K562 (cell line): ENCODE data around the gene GPT2. TPM values are rescaled to one million over a fixed set of nuclear protein-coding genes. Genes with fewer than 3 reads are reported as not detected.

Experiments
- ATAC-seq: fragments of 200-7000 bp; cut with Tn5 transposase; 3 replicates; pipeline ENCODE4 v1.9.1; 2020; ENCODE audit warnings: moderate library complexity
- BruUV-seq: library from RNA; stranded (reverse); fragments of 400-500 nt; replicated peaks from 2 replicates; lab custom pipeline; 2021; lab: Mats Ljungman, UMichigan
- CTCF ChIA-PET: fragments of 300-600 bp; formaldehyde crosslinking; extraction: SDS; loops from one replicate; lab custom pipeline; 2021; ENCODE audit warnings: low intra/inter-chr PET ratio; lab: Yijun Ruan, JAX
- POLR2A ChIA-PET: fragments of 300-600, 350-650 bp; sonication (Branson Sonifier 250); formaldehyde crosslinking; extraction: SDS; loops from one replicate; lab custom pipeline; 2021; ENCODE audit warnings: antibody characterized with exemption, inconsistent platforms; lab: Yijun Ruan, JAX
- DNase-seq, 4 experiments: peaks; one replicate each; pipeline versions ENCODE4 v3.0.0 to v3.0.0-alpha.2; 2011 to 2018; ENCODE audit warnings: low spot score in 3 of 4, mixed read lengths in 3 of 4; ENCODE audit errors: extremely low read depth in 1 of 4
- FAIRE-seq: peaks from 2 replicates; lab custom pipeline; 2011; peaks lifted over from hg19 to GRCh38; lab: Jason Lieb, UNC
- H2AFZ ChIP-seq: 2 replicates; pipeline ENCODE4 v1.6.0; 2011; ENCODE audit warnings: low read depth, low read length, control low read depth, inconsistent platforms
- H3K27ac ChIP-seq: fragments of 200-600 bp; 3 replicates; pipeline ENCODE4 v1.8.0; 2011; ENCODE audit warnings: low read depth, mild to moderate bottlenecking, control low read depth, inconsistent platforms, low read length, moderate library complexity, mixed read lengths; ENCODE audit errors: extremely low read depth
- H3K27me3 ChIP-seq, 2 experiments: fragments of 300-600 bp in 1 of 2; 2 replicates in 1 of 2; 3 replicates in 1 of 2; pipeline versions ENCODE4 v1.6.0 to v1.8.0; 2011; ENCODE audit warnings: inconsistent platforms in 2 of 2, low read length in 2 of 2, mild to moderate bottlenecking in 1 of 2, mixed read lengths in 1 of 2, moderate library complexity in 1 of 2; ENCODE audit not compliant: control insufficient read depth in 2 of 2, insufficient read depth in 2 of 2
- H3K36me3 ChIP-seq: fragments of 300-600 bp; 3 replicates; pipeline ENCODE4 v1.8.0; 2011; ENCODE audit warnings: mild to moderate bottlenecking, low read length, inconsistent platforms; ENCODE audit not compliant: control insufficient read depth, insufficient read depth
- H3K4me1 ChIP-seq, 2 experiments: fragments of 200-600 bp in 1 of 2; replicated peaks in 1 of 2; 2 replicates in 1 of 2; 3 replicates in 1 of 2; pipeline versions ENCODE4 v1.5.1 to v1.8.0; 2011; ENCODE audit warnings: inconsistent platforms in 2 of 2, low read length in 2 of 2, mild to moderate bottlenecking in 1 of 2, mixed read lengths in 1 of 2, moderate library complexity in 1 of 2; ENCODE audit not compliant: control insufficient read depth in 2 of 2, insufficient read depth in 2 of 2
- H3K4me2 ChIP-seq: 2 replicates; pipeline ENCODE4 v1.6.1; 2011; ENCODE audit warnings: low read length, control low read depth, inconsistent platforms, mixed read lengths; ENCODE audit not compliant: insufficient read depth
- H3K4me3 ChIP-seq: fragments of 200-600 bp; sonication (generic), shearing (Covaris generic); 2 replicates; pipeline ENCODE4 v1.5.1; 2016; ENCODE audit warnings: control low read depth, inconsistent platforms
- H3K79me2 ChIP-seq: fragments of 200-600 bp; 3 replicates; pipeline ENCODE4 v1.8.0; 2011; ENCODE audit warnings: low read length, inconsistent platforms; ENCODE audit not compliant: control insufficient read depth, insufficient read depth
- H3K9ac ChIP-seq, 2 experiments: 2 replicates each; pipeline versions ENCODE4 v1.6.0 to v1.6.1; 2011; ENCODE audit warnings: low read depth in 2 of 2, low read length in 2 of 2, control low read depth in 1 of 2, inconsistent platforms in 1 of 2, mild to moderate bottlenecking in 1 of 2, mixed read lengths in 1 of 2; ENCODE audit not compliant: insufficient read depth in 1 of 2
- H3K9me1 ChIP-seq: one replicate; pipeline ENCODE4 v1.6.0; 2011; ENCODE audit warnings: inconsistent platforms, mild to moderate bottlenecking, low read length, moderate library complexity; ENCODE audit not compliant: control insufficient read depth, insufficient read depth
- H3K9me3 ChIP-seq: replicated peaks from 2 replicates; pipeline ENCODE4 v1.5.1; 2011; ENCODE audit warnings: low read depth, low read length, inconsistent platforms; ENCODE audit not compliant: control insufficient read depth, insufficient read depth
- H4K20me1 ChIP-seq: replicated peaks from 2 replicates; pipeline ENCODE4 v1.6.1; 2011; ENCODE audit warnings: low read length, inconsistent platforms, mixed read lengths; ENCODE audit not compliant: control insufficient read depth, insufficient read depth
- ASH1L ChIP-seq: fragments of 450-650 bp; IDR thresholded peaks from 2 replicates; pipeline ENCODE4 v1.6.1; 2018; ENCODE audit warnings: borderline replicate concordance, mild to moderate bottlenecking, low read depth; ENCODE audit not compliant: partially characterized antibody
- DIDO1 ChIP-seq: fragments of 450-650 bp; IDR thresholded peaks from 2 replicates; pipeline ENCODE4 v1.6.1; 2016; ENCODE audit warnings: low read depth, missing biosample characterization, missing genetic modification characterization
- NCOA4 ChIP-seq: fragments of 450-650 bp; IDR thresholded peaks from 2 replicates; pipeline ENCODE4 v1.6.1; 2018; ENCODE audit warnings: mild to moderate bottlenecking; ENCODE audit not compliant: partially characterized antibody
- SPI1 ChIP-seq: IDR thresholded peaks from 2 replicates; pipeline ENCODE4 v1.6.1; 2011; ENCODE audit warnings: low read depth, low read length, control low read depth, borderline replicate concordance
- USF2 ChIP-seq: sonication (generic); formaldehyde crosslinking; IDR thresholded peaks from 2 replicates; pipeline ENCODE4 v1.5.0; 2020; ENCODE audit warnings: missing genetic modification reagents
- ZC3H11A ChIP-seq: IDR thresholded peaks from 2 replicates; pipeline ENCODE4 v1.6.1; 2012; ENCODE audit warnings: low read depth, low read length, improper control_type of control experiment
- ZNF280A ChIP-seq: fragments of 450-650 bp; IDR thresholded peaks from 2 replicates; pipeline ENCODE4 v1.6.1; 2018; ENCODE audit warnings: mild to moderate bottlenecking, low read depth; ENCODE audit not compliant: partially characterized antibody
- ZNF583 ChIP-seq: fragments of 250-450 bp; sonication (Bioruptor Pico); IDR thresholded peaks from 2 replicates; pipeline ENCODE4 v1.4.0; 2020
- ZNF639 ChIP-seq, 2 experiments: fragments of 200-800 bp in 1 of 2; sonication (Bioruptor generic) in 1 of 2; sonication (generic) in 1 of 2; formaldehyde crosslinking in 1 of 2; IDR thresholded peaks in 1 of 2; conservative IDR thresholded peaks in 1 of 2; 2 replicates each; pipeline versions ENCODE4 v1.5.0 to v1.6.1; 2016 to 2020; ENCODE audit warnings: missing compliant biosample characterization in 1 of 2, missing genetic modification characterization in 1 of 2, missing genetic modification reagents in 1 of 2
- WGBS: fragments of 100-300 bp; shearing (Covaris generic); methylation state at CpG from one replicate; pipeline ENCODE4 v1.1.6; 2016; ENCODE audit warnings: low coverage, mixed read lengths; ENCODE audit not compliant: insufficient coverage; ENCODE audit errors: missing lambda C conversion rate; 5-methylcytosine and 5-hydroxymethylcytosine counted together
- in situ Hi-C: fragments of 300-500 bp; cut with MboI; formaldehyde crosslinking; loops from 4 replicates; pipeline ENCODE4 v1.15.0; 2018; ENCODE audit warnings: inconsistent platforms, mixed read lengths
- intact Hi-C: fragments of 100-400 bp; cut with micrococcal nuclease; formaldehyde crosslinking; loops from 2 replicates; pipeline ENCODE4 v1.14.2; 2022
- polyA plus RNA-seq, 8 experiments: library from polyadenylated mRNA; depleted of rRNA in 4 of 8; stranded (reverse) in 5 of 8; unstranded in 3 of 8; fragments of >200 nt; fragmentation: Nextera tagmentation in 2 of 8; fragmentation: Illumina TruSeq in 1 of 8; extraction: Ambion mirVana in 2 of 8; extraction: Trizol in 1 of 8; gene quantifications; 2 replicates each; pipeline versions ENCODE4 v1.2.1 to v1.2.3, GENCODE V29; 2011 to 2014; ENCODE audit warnings: inconsistent platforms in 1 of 8, missing spikeins in 1 of 8
- total RNA-seq, 7 experiments: library from RNA; depleted of rRNA in 6 of 7; stranded (reverse); fragments of >200 nt in 6 of 7; fragmentation: Illumina TruSeq in 2 of 7; extraction: Trizol in 2 of 7; gene quantifications; 2 replicates each; pipeline versions ENCODE4 v1.2.1 to v1.2.3, GENCODE V29; 2011 to 2021; ENCODE audit warnings: low replicate concordance in 1 of 7

Gene GPT2
- total and polyA plus RNA-seq, 9 of the 15 experiments (the other 6 are each of a cell fraction or from before 2014, with no cell fraction given), result 0.79 to 14.4 (median 5.8) TPM

GRCh38 chr16:46915483-46916025 lies 31.4 kb downstream of the GPT2 start:
- 94% methylated on average over 2 of the region's 2 CpGs for WGBS
- no TSS peak for BruUV-seq
- TF ChIP-seq USF2 (no peak), ZC3H11A (no peak)
- H3K4me3 ChIP-seq, result no peak overlapping the region
- no peaks in the 10 kb centered on the region for H3K9me3 ChIP-seq
- H3K9me1 ChIP-seq, result no peaks in the 10 kb centered on the region
- no peaks in the 10 kb centered on the region for H3K27me3 ChIP-seq
- peaks cover 7 to 14% of the 10 kb centered on the region in 2 experiments; a peak in 4 of 5 replicates for H3K4me1 ChIP-seq
- H2AFZ ChIP-seq, result no peak overlapping the region
- no peak overlapping the region for H3K27ac ChIP-seq
- in situ Hi-C loops (loop anchor here (25.0 kb wide), 1 partner anchor 253 kb away; no protein-coding TSS in a partner anchor), intact Hi-C loops (no loop called here)
- H3K36me3 ChIP-seq, result no peaks in the 10 kb centered on the region; the same call in 2 of the 3 replicates
- FAIRE-seq (peak; percentile 32), DNase-seq (no peak), ATAC-seq (no peak)
- H4K20me1 ChIP-seq, result peaks cover 4% of the 10 kb centered on the region; the same call in 1 of the 2 replicates
- H3K79me2 ChIP-seq, result no peaks in the 10 kb centered on the region
- CTCF ChIA-PET, result no interaction called here
- H3K4me2 ChIP-seq, result no peak overlapping the region
- H3K9ac ChIP-seq, result no peak overlapping the region
- POLR2A ChIA-PET, result interaction anchor here (1.6 kb wide), 1 partner anchor 8 kb away, joined by 6 read pairs; no protein-coding TSS in a partner anchor

GRCh38 chr16:46916980-46917379 lies 32.8 kb downstream of the GPT2 start:
- Histone ChIP-seq H2AFZ (0 out of 2 replicates have a peak overlapping the region, but pooled peaks have one; percentile 26), H3K9me3 (no peaks in the 10 kb centered on the region), H3K36me3 (no peaks in the 10 kb centered on the region; the same call in 2 of the 3 replicates), H4K20me1 (peaks cover 4% of the 10 kb centered on the region; the same call in 1 of the 2 replicates), H3K9ac (no peak overlapping the region), H3K4me3 (no peak overlapping the region), H3K27ac (no peak overlapping the region), H3K4me2 (no peak overlapping the region), H3K27me3 (no peaks in the 10 kb centered on the region), H3K4me1 (peaks cover 7 to 14% of the 10 kb centered on the region in 2 experiments; a peak in 4 of 5 replicates), H3K9me1 (no peaks in the 10 kb centered on the region), H3K79me2 (no peaks in the 10 kb centered on the region)
- ChIA-PET POLR2A (interaction anchor here (0.6 to 1.6 kb wide), 5 partner anchors 10 to 49 kb away, joined by 3 to 6 read pairs (median 3); no protein-coding TSS in a partner anchor), CTCF (no interaction called here)
- in situ Hi-C loops, result loop anchor here (25.0 kb wide), 1 partner anchor 255 kb away; no protein-coding TSS in a partner anchor
- BruUV-seq, result no TSS peak
- FAIRE-seq (peak; percentile 46), DNase-seq (peak; percentile 52 to 75 (median 57)), ATAC-seq (peak; percentile 92)
- WGBS, result 54% methylated on average over 3 of the region's 3 CpGs
- intact Hi-C loops, result no loop called here
- TF ChIP-seq ZNF280A, result no peak
- no peak for TF ChIP-seq SPI1
- no peak for TF ChIP-seq ZNF583 (CRISPR knock-in tag)
- TF ChIP-seq ZNF639 (CRISPR knock-in tag; conservative IDR thresholded peaks at IDR 0.05 in 1 of 2, IDR thresholded peaks at IDR 0.05 in 1 of 2), result no peak
- no peak for TF ChIP-seq ASH1L
- no peak for TF ChIP-seq NCOA4
- TF ChIP-seq DIDO1 (tag), result no peak
